GM18867 (cell line): ENCODE data around the gene C3AR1.
"Not testable (repeated sequence)": the region's sequence is repeated elsewhere in the genome, so short reads cannot be mapped to it uniquely, and the experiment has no call there.

ENCODE experiments used
- ATAC-seq: cut with Tn5 transposase; IDR thresholded peaks from one replicate; pipeline ENCODE4 v1.9.1; 2021; ENCODE audit warnings: mild to moderate bottlenecking, moderate library complexity; ENCODE audit not compliant: unreplicated experiment

Gene C3AR1

DNA sequence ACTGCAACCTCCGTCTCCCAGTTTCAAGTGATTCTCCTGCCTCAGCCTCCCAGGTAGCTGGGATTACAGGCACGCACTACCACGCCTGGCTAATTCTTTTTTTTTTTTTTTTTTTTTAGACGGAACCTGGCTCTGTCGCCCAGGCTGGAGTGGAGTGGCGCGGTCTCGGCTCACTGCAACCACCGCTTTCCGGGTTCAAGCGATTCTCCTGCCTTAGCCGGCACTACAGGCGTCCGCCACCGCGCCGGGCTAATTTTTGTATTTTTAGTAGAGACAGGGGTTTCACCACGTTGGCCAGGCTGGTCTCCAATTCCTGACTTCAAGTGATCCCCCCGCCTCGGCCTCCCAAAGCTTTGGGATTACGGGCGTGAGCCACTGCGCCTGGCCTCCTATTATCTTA is 35.1 kb downstream of the C3AR1 start:
- ATAC-seq = not testable (repeated sequence)

GRCh38 chr12:8030189-8030588 is 36.0 kb downstream of the C3AR1 start:
- no peak for ATAC-seq

- no peak for ATAC-seq
Measured at GRCh38 chr12:8028267-8028666, 37.9 kb downstream of the C3AR1 start.

DNA sequence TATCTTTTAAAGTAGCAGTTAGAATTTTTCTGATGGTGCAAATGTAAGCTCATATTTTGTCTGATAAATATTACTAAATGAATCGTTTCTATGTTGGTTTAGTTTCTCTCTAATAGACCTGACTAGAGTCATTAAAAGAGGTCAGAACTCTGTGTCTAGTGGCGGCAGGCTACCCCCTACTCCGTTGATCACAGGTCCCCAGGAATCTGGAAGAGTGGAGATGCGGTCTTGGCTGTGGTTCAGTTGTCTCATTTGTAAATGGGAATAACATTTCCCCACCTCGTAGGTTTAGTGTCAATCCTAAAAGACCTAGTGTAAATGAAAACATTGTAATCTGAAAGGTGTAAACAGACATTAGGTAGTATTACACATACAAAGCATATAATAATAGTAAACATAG is 38.3 kb downstream of the C3AR1 start:
- ATAC-seq = no peak

GRCh38 chr12:8026291-8026900 is 39.8 kb downstream of the C3AR1 start:
- ATAC-seq = peak; percentile 98

DNA sequence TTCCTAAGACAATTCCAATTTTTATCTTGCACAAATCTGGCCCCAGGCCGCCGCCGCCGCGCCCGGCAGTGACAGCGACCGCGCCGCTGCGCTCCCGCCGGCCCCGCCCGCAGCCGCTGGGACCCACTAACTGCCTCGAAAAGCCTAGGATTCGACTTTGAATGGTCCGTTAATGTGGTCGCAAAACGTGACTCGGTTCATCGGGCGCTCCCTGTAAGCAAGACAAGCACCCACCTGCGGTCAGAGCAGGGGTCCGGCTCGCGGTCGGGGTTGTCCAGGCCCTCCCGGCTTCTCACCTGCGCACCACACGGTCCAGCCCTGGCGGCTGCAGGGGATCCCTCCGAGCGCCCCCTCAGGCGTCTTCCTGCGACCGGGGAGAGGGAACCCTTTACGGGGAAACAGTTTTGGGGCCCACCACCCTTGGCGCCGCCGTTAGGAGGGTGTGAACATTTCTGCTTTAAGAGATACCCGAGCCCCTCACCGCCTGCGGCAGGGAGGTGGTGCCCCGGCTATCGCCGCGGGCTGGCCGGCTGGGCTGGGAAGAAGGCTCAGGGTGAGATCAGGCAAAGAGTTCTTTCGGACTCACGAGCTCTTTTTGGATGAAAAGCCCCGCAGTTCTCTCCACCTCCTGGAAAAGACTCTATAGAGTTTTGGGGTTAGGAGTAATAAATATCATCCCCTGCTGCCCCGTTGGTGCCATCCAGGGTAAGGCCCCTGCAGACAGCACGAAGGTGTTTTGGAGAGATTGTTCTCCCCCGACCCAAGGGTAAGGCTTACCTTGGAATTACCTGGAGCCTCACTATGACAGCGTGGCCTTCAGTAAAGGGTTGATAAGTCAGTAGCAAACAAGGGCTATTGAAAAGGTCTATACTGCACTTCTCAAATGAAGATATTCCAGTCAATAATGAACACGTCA is 47.2 kb downstream of the C3AR1 start:
- no peak for ATAC-seq

DNA sequence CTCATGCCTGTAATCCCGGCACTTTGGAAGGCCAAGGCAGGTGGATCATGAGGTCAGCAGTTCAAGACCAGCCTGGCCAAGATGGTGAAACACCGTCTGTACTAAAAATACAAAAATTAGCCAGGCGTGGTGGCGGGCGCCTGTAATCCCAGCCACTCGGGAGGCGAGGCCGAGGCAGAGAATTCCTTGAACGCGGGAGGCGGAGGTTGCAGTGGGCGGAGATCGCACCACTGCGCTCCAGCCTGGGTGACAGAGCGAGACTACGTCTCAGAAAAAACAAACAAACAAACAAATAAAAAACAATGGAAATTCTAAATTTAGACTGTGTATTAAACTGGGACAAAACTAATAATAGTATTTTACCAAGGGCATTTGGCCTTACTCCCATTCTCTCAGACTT is 47.9 kb downstream of the C3AR1 start:
- not testable (repeated sequence) for ATAC-seq

DNA sequence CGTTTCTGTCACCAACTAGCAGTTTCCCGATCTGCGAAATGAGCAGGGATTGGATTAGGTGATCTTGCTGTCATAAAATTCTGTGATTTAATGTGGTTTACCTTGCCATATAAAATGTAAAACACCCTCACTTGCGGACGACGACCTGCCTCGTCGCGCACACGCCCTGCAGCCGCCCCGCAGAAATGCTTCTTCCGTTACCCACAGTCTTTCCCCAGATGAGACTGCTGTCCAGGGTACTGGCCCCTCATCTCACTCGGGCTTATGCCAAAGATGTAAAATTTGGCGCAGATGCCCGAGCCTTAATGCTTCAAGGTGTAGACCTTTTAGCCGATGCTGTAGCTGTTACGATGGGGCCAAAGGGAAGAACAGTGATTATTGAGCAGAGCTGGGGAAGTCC is 51.3 kb downstream of the C3AR1 start:
- no peak for ATAC-seq

DNA sequence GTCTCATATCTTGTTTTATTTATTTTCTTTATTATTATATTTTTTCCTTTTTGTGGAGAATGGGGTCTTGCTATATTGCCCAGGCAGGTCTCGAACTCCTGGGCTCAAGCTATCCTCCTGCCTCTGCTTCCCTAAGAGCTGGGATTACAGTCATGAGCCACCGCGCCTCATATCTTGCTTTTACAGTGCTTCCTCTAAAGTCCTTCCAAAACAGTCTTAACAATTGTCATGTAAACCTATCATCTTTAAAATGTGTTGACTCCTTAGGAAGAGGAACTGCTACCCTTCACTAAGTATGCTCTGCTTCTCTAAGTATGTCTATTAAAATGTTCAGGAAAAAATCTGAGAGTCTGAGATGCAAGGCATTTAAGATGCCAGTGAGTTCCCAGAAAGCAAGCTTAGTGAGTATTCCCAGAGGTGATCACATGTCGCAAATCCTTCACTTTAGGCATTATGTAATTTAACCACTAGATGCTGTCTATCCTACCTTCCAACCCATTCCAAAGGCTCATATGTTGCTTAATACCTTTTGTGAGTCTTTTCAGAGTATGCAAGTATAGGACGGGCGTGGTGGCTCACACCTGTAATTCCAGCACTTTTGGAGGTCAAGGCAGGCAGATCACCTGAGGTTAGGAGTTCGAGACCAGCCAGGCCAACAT is 53.4 kb downstream of the C3AR1 start:
- ATAC-seq = no peak

DNA sequence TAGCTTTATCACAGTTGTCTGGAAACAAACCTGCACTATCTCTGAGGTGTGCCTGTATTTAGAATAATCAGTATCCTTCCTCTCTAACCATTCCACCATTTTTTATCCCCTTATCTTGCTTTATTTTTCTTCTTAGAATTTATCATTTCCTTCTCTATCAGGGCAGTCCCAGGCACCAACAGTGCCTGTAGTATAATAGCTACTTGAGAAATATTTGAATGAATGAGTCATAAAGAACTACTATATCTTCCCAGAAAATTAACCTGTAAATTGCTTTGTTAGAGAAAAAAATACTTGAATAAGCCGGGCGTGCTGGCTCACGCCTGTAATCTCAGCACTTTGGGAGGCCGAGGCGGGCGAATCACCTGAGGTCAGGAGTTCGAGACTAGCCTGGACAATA is 54.8 kb downstream of the C3AR1 start:
- ATAC-seq = no peak
